Peyer's patch (tissue), 4 donors: Measurements from ENCODE around the gene RAMP3.

ENCODE experiments used
- POLR2A ChIP-seq, 2 donors: fragments of 450-650 bp; IDR thresholded peaks; one replicate each; pipeline ENCODE4 v1.5.1; 2017; ENCODE audit warnings: antibody characterized with exemption in 2 of 2, mild to moderate bottlenecking in 2 of 2, moderate library complexity in 2 of 2
- TF ChIP-seq, protein P1 (sequence below), 6 experiments: fragments of 450-650 bp in 4 of 6; fragments of 200-600 bp in 2 of 6; sonication (generic) in 1 of 6; IDR thresholded peaks; one replicate each; pipeline ENCODE4 v1.5.1; 2017 to 2019; ENCODE audit warnings: antibody characterized with exemption in 6 of 6, mild to moderate bottlenecking in 3 of 6, moderate library complexity in 1 of 6

DNA sequence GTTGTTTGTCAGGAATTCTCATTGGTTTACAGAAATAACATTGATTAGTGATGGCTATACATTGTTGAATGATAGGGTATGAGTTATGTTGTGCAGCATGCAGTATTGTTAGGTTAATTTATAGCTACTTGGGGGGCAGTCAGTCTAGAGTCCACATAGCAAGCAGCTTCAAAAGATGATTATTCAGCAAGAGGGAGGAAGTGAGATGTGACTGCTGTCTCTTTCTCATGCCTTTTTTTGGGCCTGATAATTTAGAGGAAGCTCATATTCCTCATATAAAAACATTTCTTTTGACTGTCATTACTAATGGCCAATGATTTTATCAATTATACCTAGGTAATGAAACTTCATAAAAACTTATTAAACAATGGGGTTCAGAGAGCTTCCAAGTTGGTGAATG, 42.7 kb upstream of the RAMP3 start:
- TF ChIP-seq, protein P1, sequence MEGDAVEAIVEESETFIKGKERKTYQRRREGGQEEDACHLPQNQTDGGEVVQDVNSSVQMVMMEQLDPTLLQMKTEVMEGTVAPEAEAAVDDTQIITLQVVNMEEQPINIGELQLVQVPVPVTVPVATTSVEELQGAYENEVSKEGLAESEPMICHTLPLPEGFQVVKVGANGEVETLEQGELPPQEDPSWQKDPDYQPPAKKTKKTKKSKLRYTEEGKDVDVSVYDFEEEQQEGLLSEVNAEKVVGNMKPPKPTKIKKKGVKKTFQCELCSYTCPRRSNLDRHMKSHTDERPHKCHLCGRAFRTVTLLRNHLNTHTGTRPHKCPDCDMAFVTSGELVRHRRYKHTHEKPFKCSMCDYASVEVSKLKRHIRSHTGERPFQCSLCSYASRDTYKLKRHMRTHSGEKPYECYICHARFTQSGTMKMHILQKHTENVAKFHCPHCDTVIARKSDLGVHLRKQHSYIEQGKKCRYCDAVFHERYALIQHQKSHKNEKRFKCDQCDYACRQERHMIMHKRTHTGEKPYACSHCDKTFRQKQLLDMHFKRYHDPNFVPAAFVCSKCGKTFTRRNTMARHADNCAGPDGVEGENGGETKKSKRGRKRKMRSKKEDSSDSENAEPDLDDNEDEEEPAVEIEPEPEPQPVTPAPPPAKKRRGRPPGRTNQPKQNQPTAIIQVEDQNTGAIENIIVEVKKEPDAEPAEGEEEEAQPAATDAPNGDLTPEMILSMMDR (IDR thresholded peaks at IDR 0.05) = no peak
- TF ChIP-seq POLR2A (IDR thresholded peaks at IDR 0.05) = no peak
